WI38 (cell line): ENCODE data around the gene FSTL1.

Experiments
- H3K4me3 ChIP-seq: 2 replicates; pipeline ENCODE4 v1.5.1; 2011; ENCODE audit warnings: low read depth, mild to moderate bottlenecking, control low read depth, low read length
- CTCF ChIP-seq: IDR thresholded peaks from 2 replicates; pipeline ENCODE4 v1.5.1; 2012; ENCODE audit warnings: low read depth, mild to moderate bottlenecking, control low read depth, low read length

Gene FSTL1

GRCh38 chr3:120418446-120418845, 32.3 kb downstream of the FSTL1 start:
- TF ChIP-seq CTCF, result no peak
- no peak overlapping the region for H3K4me3 ChIP-seq

- 0 out of 2 replicates have a peak overlapping the region, but pooled peaks have one; percentile 20 for H3K4me3 ChIP-seq
- peak; percentile 69 for TF ChIP-seq CTCF
These were observed 33.4 kb downstream of the FSTL1 start for GRCh38 chr3:120417272-120417911.

- H3K4me3 ChIP-seq, result no peak overlapping the region
- TF ChIP-seq CTCF, result no peak
These were observed 33.9 kb downstream of the FSTL1 start for GRCh38 chr3:120416868-120417267.

GRCh38 chr3:120415756-120416155, 35.0 kb downstream of the FSTL1 start:
- no peak overlapping the region for H3K4me3 ChIP-seq
- no peak for TF ChIP-seq CTCF

GRCh38 chr3:120410541-120410940, 40.3 kb downstream of the FSTL1 start:
- TF ChIP-seq CTCF, result no peak
- no peak overlapping the region for H3K4me3 ChIP-seq

- TF ChIP-seq CTCF, result no peak
- H3K4me3 ChIP-seq, result no peak overlapping the region
These were observed 40.7 kb downstream of the FSTL1 start for GRCh38 chr3:120410116-120410515.

- no peak overlapping the region for H3K4me3 ChIP-seq
- TF ChIP-seq CTCF, result no peak
These were observed 43.1 kb downstream of the FSTL1 start for GRCh38 chr3:120407508-120408287.
